ENCODE measurements around the gene GABRB3.

GABRB3 gene

DNA sequence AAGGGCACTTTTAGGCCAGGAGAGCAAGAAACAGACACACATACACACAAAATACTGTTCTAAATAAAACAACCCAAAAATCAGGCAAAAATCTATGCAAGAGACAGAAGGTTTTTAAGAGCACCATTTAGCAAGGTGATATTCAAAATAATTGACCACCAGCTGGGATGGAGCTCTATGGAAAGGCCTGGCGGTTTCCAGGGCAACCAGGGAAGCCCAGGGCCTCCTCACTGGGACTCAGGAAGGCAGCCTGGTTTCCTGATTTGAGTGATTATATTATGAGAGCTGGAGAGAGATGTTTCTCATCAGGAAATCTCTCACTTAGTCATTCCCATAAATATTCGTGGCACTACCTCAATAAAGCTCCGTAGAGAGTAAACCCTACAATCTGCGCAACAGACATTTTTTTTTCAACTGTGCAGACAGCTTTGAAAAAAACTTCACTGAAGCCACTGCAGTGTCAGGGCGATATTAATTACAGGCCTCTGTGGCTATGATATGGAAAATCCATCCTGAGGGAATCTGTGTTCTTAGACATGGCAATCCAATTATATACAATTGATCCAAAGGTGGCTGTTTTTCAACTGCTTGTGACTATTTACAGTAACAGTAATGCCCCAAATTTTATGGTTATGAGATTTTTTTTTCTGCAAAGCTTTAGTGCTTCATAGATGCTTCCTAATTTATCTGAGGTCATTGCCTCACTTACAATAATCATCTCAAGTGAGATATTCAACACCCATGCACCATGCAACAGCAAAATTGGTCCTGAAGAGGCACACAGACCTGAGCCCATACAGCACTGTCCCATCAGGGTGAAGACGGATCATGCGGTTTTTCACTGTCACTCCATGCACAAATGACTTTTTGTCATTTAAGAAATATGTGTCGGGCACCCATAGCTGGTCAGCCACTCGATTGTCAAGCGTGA lies 152.1 kb downstream of the GABRB3 start:
- no peak overlapping the region for H3K27ac ChIP-seq (ENCODE audit: extremely low read depth, low read depth, low read length)
- no peak for TF ChIP-seq ZBTB21 (tag by site-specific recombination; IDR thresholded peaks at IDR 0.05)
- no peak for TF ChIP-seq ZNF202 (tag by site-specific recombination; IDR thresholded peaks at IDR 0.05; ENCODE audit: borderline replicate concordance)
- TF ChIP-seq YY1 (tag by site-specific recombination; IDR thresholded peaks at IDR 0.05) = no peak
- no peak for TF ChIP-seq RBAK (tag by site-specific recombination; IDR thresholded peaks at IDR 0.05)
- TF ChIP-seq ZSCAN23 (tag by site-specific recombination; IDR thresholded peaks at IDR 0.05) = no peak
- no peak for TF ChIP-seq SALL2 (tag by site-specific recombination; IDR thresholded peaks at IDR 0.05; ENCODE audit: borderline replicate concordance)
- TF ChIP-seq, protein P1, sequence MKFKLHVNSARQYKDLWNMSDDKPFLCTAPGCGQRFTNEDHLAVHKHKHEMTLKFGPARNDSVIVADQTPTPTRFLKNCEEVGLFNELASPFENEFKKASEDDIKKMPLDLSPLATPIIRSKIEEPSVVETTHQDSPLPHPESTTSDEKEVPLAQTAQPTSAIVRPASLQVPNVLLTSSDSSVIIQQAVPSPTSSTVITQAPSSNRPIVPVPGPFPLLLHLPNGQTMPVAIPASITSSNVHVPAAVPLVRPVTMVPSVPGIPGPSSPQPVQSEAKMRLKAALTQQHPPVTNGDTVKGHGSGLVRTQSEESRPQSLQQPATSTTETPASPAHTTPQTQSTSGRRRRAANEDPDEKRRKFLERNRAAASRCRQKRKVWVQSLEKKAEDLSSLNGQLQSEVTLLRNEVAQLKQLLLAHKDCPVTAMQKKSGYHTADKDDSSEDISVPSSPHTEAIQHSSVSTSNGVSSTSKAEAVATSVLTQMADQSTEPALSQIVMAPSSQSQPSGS (tag by site-specific recombination; IDR thresholded peaks at IDR 0.05; ENCODE audit: low read depth) = no peak
- TF ChIP-seq ZSCAN16 (tag by site-specific recombination; IDR thresholded peaks at IDR 0.05) = no peak
- TF ChIP-seq ZNF707 (tag by site-specific recombination; IDR thresholded peaks at IDR 0.05) = no peak
- TF ChIP-seq ZNF48 (tag by site-specific recombination; IDR thresholded peaks at IDR 0.05) = no peak
- TF ChIP-seq TCF7L2 (IDR thresholded peaks at IDR 0.05; ENCODE audit: borderline replicate concordance, low read depth, low read length) = no peak
- no peak overlapping the region for H3K4me3 ChIP-seq (ENCODE audit: low read depth, low read length)
- ChIA-PET CTCF (interaction anchor here (0.6 kb wide), 1 partner anchor 106 kb away, joined by 3 read pairs; no protein-coding TSS in a partner anchor), POLR2A (no interaction called here)
- H3K4me1 ChIP-seq (ENCODE audit: control insufficient read depth, insufficient read depth, low read length) = no peaks in the 10 kb centered on the region
- H3K36me3 ChIP-seq (ENCODE audit: control insufficient read depth in 2 of 2, insufficient read depth in 1 of 2, low read length in 2 of 2) = no peaks in the 10 kb centered on the region
- H3K9me3 ChIP-seq (ENCODE audit: control insufficient read depth, insufficient read depth, low read depth, low read length) = no peaks in the 10 kb centered on the region

DNA sequence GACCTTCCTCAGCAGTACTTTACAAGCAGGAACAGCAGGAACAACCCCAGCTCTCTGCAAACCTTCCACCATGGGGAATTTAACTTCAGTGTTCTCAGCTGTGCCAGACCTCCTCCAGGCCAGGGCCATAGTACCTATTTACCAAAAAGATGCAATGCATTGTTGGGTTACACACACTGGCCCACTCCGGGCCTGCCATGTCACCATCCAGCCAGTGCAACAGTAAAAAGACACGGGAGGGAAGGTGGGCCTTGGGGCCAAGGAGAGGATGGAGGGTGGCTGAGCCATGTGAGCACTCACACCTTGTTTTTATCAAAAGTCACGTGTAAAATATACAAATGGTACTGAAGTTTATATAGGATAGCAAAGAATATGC lies 157.0 kb downstream of the GABRB3 start:
- CTCF ChIA-PET = no interaction called here
- Histone ChIP-seq H3K4me3 (ENCODE audit: low read depth, low read length) (no peak overlapping the region), H3K36me3 (ENCODE audit: control insufficient read depth in 2 of 2, insufficient read depth in 1 of 2, low read length in 2 of 2) (no peaks in the 10 kb centered on the region), H3K9me3 (ENCODE audit: control insufficient read depth, insufficient read depth, low read depth, low read length) (no peaks in the 10 kb centered on the region), H3K27ac (ENCODE audit: extremely low read depth, low read depth, low read length) (no peak overlapping the region), H3K4me1 (ENCODE audit: control insufficient read depth, insufficient read depth, low read length) (no peaks in the 10 kb centered on the region)
- POLR2A ChIA-PET = no interaction called here
- TF ChIP-seq, protein P2, sequence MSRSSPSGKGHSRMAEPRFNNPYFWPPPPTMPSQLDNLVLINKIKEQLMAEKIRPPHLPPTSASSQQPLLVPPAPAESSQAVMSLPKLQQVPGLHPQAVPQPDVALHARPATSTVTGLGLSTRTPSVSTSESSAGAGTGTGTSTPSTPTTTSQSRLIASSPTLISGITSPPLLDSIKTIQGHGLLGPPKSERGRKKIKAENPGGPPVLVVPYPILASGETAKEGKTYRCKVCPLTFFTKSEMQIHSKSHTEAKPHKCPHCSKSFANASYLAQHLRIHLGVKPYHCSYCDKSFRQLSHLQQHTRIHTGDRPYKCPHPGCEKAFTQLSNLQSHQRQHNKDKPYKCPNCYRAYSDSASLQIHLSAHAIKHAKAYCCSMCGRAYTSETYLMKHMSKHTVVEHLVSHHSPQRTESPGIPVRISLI (tag by site-specific recombination; IDR thresholded peaks at IDR 0.05) = no peak
- TF ChIP-seq, protein P3, sequence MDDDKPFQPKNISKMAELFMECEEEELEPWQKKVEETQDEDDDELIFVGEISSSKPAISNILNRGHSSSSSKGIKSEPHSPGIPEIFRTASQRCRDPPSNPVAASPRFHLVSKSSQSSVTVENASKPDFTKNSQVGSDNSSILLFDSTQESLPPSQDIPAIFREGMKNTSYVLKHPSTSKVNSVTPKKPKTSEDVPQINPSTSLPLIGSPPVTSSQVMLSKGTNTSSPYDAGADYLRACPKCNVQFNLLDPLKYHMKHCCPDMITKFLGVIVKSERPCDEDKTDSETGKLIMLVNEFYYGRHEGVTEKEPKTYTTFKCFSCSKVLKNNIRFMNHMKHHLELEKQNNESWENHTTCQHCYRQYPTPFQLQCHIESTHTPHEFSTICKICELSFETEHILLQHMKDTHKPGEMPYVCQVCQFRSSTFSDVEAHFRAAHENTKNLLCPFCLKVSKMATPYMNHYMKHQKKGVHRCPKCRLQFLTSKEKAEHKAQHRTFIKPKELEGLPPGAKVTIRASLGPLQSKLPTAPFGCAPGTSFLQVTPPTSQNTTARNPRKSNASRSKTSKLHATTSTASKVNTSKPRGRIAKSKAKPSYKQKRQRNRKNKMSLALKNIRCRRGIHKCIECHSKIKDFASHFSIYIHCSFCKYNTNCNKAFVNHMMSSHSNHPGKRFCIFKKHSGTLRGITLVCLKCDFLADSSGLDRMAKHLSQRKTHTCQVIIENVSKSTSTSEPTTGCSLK (tag by site-specific recombination; IDR thresholded peaks at IDR 0.05) = no peak
- no peak for TF ChIP-seq ZNF239 (tag by site-specific recombination; IDR thresholded peaks at IDR 0.05)
- TF ChIP-seq YY1 (tag by site-specific recombination; IDR thresholded peaks at IDR 0.05) = no peak
- TF ChIP-seq, protein P4, sequence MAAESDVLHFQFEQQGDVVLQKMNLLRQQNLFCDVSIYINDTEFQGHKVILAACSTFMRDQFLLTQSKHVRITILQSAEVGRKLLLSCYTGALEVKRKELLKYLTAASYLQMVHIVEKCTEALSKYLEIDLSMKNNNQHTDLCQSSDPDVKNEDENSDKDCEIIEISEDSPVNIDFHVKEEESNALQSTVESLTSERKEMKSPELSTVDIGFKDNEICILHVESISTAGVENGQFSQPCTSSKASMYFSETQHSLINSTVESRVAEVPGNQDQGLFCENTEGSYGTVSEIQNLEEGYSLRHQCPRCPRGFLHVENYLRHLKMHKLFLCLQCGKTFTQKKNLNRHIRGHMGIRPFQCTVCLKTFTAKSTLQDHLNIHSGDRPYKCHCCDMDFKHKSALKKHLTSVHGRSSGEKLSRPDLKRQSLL (tag by site-specific recombination; IDR thresholded peaks at IDR 0.05) = no peak
- no peak for TF ChIP-seq ZNF561 (tag by site-specific recombination; IDR thresholded peaks at IDR 0.05; ENCODE audit: borderline replicate concordance)
- TF ChIP-seq, protein P5, sequence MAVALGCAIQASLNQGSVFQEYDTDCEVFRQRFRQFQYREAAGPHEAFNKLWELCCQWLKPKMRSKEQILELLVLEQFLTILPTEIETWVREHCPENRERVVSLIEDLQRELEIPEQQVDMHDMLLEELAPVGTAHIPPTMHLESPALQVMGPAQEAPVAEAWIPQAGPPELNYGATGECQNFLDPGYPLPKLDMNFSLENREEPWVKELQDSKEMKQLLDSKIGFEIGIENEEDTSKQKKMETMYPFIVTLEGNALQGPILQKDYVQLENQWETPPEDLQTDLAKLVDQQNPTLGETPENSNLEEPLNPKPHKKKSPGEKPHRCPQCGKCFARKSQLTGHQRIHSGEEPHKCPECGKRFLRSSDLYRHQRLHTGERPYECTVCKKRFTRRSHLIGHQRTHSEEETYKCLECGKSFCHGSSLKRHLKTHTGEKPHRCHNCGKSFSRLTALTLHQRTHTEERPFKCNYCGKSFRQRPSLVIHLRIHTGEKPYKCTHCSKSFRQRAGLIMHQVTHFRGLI (tag by site-specific recombination; IDR thresholded peaks at IDR 0.05) = no peak
- TF ChIP-seq, protein P6, sequence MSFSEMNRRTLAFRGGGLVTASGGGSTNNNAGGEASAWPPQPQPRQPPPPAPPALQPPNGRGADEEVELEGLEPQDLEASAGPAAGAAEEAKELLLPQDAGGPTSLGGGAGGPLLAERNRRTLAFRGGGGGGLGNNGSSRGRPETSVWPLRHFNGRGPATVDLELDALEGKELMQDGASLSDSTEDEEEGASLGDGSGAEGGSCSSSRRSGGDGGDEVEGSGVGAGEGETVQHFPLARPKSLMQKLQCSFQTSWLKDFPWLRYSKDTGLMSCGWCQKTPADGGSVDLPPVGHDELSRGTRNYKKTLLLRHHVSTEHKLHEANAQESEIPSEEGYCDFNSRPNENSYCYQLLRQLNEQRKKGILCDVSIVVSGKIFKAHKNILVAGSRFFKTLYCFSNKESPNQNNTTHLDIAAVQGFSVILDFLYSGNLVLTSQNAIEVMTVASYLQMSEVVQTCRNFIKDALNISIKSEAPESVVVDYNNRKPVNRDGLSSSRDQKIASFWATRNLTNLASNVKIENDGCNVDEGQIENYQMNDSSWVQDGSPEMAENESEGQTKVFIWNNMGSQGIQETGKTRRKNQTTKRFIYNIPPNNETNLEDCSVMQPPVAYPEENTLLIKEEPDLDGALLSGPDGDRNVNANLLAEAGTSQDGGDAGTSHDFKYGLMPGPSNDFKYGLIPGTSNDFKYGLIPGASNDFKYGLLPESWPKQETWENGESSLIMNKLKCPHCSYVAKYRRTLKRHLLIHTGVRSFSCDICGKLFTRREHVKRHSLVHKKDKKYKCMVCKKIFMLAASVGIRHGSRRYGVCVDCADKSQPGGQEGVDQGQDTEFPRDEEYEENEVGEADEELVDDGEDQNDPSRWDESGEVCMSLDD (tag by site-specific recombination; IDR thresholded peaks at IDR 0.05) = no peak
- no peak for TF ChIP-seq ZIC2 (tag by site-specific recombination; IDR thresholded peaks at IDR 0.05)

All from HEK293 (cell line).